GM10847 (cell line): ENCODE data around the gene DHX16.
A peak's percentile ranks its signal among the peaks of the same experiment; 100 is the strongest.

ENCODE experiments used
- POLR2A ChIP-seq: IDR thresholded peaks from 2 replicates; pipeline ENCODE4 v1.6.1; 2011; ENCODE audit not compliant: insufficient read length; ENCODE audit errors: extremely low read depth

DHX16 gene

DNA sequence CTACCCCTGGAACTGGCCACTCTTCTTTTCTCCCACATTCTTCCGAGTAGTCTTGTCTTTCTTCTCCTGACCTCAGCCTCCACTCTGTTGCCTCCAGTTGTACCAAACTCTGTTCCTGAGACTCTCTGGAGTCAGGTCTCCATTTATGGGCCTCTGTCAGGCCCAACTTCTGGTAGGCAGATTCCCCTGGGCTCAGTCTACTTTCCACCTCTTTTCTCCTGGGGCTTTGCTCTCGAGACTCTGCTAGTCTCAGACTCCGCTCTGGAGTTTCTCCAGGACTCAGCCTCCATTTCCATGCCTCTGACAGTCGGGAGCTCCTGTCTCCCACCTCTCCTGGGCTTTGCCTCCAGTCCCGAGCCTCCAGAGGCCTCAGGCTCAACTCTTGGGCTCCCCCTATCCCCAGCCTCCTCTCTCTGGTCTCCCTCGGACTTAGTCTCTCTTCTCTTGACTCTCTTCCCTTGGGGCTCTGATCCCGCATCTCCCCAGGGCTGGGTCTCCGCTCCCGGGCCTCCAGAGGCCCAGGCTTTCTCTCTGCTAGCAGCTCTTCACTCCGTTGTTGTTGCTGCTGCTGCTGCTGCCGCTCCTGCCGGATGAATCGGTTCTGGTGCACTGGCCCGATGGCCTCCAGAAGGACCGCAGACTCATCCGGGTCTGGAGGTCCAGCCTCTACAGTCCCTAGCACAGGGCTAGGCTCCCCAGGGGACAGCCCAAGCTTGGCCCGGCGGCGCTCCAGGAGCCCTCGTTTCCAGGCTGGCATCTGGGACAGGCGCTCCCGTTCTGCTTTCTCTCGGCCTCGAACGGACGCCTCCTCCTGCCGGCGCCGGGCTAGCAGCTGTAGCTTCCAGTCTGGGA lies 12.6 kb upstream of the DHX16 start:
- TF ChIP-seq POLR2A: no peak

DNA sequence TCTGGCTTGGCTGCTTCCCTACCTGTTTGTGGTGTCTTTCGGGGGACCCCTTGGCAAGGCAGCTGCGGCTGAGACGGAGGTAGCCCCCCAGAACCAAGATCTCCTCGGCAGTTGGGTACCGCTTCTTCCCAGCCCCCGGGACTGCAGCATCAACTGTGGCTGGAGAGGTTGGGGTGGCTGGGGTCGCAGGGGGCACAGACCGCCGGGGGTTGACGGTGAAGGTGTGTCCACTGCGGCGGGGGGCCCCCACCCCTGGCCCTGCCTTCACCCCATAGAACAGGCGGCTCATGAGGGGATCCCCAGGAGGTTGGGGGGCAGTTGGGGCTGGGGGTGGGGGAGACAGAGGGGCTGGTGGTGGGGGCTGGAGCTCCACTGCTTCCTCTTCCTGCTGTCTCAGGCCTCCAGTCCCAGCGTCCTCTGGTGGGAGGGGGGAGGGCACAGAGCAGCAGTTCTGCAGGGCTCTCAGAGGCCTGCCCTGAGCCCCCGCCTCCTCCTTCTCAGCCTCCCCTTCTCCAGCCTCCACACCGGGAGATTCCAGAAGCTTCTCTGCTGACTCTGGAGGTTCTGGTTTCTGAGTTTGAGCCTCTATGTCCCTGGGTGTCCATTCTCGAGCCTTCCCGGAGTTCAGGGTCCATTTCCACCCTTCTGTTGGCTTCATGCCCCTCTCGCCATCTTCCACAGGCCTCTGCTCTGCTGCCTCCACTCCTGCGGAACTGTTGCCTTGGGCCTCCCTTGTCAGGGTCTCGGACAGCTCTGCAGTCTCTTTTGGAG lies 11.8 kb upstream of the DHX16 start:
- TF ChIP-seq POLR2A: peak; percentile 21

DNA sequence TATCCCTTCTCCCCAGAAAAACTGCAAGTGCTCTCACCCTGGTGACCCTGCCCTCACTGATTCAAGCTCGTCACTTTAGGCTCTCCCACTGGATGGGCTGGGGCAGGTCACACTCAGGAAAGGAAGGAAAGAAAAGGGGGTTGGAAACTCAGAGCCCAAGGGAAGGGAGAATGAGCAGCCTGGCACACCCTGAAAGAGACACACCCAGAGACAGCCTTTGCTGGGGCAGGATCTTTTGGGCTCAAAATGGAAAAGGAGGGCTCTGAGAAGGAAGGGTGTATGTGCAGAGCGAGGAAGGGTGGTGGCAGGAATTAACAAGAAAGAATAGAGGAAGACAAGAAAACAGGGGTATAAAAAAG lies 11.2 kb upstream of the DHX16 start:
- TF ChIP-seq POLR2A: no peak

DNA sequence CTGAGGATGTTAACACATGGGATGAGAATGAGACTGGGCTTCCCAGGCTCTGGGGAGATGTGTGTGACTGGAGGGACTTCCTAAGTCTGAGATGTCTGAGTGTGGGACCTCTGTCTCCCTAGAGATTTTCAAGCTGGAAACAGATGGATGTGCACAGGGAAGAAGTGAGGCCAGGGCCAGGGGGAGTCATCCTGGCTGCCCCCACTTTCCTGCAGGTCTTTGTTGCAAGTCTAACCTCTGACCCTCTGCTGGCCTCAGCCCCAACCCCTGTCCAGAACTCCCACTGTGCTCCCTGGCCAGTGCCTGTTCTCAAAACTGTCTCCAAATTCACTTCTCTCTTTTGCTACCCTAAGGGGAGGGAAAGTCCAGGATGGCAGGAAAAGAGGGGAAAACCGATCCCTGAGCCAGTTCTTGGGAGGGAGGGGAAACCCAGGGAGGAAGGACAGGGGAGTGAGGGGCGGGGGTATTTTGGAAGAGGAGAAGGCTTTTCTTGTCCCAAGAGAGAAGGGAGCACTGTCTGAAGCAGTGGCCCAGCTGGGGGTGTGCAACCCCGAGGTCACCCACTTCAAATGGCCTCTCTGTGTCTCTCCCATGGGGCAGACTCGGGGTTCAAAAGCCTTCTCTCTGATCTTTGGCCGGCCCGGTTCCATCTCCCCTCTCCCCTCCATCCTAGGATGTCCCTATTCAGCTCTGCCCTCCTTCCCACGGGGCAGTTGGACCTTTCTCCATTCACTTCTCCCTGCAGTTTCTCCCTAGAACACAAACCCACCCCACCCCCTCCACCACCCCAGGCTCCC lies 10.6 kb upstream of the DHX16 start:
- TF ChIP-seq POLR2A: no peak

DNA sequence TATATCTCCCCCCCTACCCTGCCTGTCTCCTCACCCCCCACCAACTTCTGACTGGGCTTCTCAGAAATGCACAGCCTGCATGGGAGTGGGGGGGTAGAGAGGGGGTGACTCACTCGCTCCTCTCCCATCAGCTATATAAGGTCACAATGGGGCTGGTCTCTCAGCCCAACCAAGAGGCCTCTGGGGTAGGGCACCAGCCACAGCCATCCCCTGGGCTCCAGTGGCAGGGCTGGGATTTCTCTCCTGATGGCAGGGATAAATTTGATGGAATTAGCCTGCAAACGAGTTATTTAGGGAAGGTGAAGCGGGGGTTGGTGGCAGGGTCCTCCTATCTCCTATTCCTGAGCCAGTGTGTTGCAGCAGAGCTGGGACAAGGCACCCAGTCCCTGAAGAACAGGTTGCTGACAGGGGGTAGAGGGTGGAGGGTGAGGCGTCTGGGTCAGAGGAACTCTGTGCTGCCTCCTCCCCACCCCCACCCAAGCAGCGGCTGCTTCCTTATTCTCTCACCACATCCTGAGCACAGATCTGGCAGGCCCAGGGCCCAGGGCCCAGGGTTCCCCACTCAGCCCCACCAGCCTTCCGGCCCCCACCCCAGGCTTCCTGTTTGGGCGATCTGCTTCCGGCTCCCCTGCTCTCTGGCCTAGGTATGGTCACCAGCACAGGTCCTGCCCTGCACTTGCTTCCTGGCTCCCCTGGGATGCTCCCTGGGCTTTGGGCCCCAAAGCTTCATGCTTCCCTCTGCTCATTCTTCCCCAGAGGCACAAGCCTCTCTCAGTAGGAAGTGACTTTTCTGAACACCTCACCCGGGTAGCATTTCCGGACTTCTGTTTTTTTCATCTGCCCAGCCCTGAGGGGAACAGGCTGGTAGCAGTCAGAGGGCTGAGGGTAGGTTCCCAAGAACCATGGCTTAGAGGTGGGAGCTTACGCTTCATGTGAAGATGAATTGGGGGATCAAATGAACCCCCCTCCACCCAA lies 9.6 kb upstream of the DHX16 start:
- TF ChIP-seq POLR2A: peak; percentile 53

DNA sequence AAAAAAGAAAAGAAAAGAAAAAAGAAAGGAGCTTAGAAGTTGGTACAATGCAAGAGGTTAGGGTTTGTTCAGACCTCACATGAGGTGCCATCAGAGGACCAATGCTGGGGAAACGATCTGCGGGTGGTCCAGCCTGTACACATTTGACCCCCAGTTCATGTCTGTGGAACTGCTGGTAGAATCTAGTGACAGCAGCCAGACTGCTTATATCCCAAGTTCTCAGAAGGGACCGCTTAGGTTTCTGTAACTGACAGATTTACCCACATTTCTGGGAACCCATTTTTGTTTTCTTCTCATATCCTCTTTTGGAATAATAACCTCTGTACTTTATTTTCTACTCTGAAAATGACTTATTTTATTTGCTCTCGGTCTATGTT lies 8.9 kb upstream of the DHX16 start:
- TF ChIP-seq POLR2A: no peak

DNA sequence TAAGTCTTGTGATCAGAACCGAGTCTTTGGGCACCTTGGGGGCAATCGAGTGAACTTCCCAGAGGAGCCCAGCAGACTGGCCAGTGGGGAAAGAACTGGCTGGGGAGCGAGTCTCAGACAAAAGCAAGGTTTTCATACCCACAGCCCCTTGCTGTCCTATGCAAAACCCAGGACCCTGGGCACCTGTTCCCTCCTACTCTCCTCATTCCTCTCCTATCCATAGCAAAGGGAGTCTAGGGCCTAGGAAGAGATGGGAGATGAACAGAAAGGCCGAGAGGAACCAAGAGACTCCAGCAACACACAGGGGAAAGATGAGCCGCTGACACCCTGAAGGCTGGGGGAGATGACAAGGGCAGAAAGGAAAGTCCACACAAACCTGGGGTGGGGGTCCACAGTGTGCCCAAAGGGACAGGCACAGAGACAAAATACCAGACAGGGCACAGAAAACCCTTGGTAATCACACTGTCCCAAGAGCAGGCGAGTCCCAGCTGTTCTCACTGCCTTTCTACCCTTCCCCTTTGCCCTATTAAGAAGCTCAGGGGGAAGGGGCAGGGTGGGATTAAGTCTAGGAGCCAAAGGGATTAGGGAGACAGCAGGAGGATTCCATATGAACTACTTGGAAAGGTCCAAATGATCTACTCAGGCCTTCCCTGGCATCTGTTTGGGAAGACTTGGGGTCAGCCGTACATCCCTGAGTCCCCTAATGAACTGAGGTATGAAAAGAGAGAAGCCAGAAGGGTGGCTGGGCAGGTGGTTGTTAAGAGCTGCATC lies 7.1 kb upstream of the DHX16 start:
- TF ChIP-seq POLR2A: no peak

DNA sequence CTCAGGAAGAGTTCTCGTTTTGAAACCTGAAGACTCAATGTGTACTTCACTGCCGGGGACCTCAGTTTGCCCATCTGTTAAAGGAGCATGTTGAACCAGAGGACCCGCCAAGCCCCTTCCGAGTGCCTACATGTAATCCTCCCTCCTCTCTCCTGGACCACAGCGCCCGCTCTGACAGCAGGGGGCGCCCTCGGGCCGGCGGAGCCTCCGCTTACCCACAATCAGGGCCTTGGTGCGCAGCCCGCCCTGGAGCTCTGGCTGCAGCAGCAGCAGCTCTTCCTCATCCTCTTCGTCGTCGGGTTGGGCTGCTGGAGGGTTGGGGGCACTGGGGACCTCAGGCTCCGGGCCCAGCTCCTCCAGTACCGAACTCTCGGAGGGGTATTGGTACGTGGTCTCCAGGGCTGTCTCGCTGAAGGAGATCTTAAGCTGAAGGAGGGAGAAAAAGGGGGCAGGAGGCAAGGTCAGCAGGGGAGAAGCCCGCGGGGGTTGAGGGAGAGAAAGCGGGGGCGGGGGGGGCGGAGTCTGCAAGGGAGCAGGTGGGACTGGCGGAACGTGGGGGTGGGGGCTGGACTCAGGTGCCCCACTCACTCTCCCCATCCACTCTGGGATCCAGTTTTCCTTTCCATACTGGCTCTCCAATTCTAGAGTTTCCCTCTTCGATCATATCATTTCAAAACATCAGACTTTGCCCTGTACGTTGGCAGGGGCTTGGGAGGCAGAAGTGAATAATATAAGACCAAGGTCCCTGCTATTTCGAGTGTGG lies 6.3 kb upstream of the DHX16 start:
- no peak for TF ChIP-seq POLR2A

DNA sequence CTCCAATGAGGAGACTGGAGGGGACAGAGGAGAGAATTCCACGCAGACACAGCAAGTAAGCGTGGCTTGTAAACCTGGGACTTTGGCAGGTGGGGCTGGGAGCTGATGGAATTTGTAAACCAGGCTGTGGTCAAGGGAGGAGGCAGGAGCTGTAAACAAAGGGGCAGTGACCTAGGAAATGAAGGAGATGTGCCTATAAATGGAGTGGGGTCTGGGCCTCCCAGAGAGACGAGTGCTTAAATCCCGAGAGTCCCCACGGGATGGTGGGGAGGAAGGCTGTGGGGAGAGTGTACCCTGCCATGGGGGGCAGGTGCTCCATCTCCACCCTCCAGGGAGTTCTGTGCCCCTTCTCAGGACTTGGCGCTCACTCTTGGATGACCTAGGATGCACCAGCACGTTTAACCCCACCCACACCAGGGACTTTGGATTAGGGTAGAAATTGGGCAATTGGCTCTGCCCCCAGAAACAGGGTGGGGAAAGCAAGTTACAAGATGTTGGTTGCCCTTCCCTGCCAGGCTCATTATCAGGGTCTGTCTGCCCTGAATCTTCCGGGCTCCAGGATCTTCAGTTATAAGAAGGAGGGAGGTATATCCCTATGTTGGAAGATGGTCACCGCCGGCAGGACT lies 4.0 kb upstream of the DHX16 start:
- TF ChIP-seq POLR2A: no peak

DNA sequence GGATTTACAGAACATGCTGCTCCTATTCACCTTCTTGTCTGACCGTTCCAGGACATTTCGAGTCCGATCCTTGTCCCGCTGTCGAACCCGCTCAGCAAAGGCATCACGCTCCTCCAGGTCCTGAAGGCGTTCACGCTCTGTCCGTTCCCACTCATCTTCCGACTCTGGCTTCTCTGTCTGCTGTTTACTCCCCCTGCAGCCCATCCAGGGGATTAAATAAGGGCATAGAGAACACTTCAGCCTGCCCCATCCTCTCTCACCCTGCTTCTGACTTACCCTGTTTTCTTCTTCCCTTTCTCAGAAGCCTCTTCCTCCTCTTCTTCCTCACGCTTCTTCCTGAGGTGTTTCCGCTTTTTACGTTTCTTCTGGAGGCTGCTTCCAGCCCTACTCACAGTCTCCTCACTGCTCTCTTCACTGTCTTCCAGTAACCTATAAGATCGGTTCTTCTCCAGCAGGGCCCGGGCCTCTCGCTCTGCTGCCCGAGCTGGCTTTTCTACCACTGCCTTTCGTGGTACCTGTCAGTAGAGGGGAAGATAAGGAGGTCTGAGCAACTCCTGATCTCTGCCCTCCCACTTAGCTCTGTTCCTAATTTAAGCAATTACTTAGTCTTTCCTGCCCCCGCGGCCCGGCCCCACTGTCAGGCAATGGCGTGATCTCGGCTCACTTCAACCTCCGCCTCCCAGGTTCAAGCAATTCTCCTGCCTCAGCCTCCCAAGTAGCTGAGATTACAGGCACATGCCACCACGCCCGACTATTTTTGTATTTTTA lies 1.9 kb downstream of the DHX16 start:
- no peak for TF ChIP-seq POLR2A

DNA sequence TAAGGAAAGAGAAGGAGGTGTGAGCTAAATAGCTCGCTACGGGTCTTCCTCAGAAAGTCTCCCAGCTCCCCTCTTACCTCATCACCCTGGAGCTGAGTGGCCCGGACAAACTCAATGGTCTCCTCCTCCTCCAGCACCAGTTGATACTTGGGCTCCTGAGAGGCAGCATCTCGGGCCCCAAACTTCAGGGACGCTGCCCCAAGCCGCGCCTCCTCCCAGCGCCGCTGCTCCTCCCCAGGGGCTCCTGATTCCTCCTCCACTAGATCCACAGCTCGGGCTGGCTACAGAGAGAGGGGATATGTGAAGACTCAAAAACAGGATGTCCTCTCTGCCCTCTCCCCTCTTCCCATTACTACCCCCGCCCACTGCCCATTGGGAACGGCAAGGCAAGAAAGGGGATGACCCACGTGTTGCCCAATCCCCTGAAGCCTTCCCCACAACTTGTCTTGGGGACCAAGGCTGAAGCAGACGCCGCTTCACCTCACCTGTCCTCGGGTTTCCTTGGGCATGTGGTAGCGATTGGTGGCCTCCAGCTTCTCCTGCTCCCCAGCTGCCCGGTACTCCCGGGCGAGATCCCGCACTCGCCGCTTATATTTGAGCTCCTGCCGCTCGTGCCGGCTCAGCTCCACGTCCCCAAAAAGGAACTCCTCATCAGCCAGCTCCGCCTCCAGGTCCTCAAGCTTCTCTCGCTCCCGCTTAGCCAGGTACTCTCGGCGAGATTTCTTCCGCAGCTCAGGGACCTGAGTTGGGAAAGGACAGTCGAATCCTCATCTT lies 7.6 kb downstream of the DHX16 start:
- TF ChIP-seq POLR2A: no peak

DNA sequence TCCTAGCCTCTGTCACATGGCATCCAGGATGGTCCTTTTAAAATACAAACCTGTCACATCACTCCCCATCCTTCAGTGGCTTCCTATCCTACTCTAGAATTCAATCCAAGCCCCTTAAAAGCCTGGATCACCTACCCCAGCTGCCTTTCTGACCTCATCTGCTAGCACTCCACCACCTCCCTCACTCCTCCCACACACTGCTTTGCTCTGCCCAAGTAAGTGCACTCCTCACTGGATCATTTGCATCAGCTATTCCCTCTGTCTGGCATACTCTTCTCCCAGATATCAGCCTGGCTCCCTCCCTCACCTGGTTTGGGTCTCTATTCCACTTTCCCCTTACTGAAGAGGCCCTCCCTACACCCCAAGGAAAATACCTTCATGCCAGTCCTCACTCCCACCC lies 15.4 kb downstream of the DHX16 start:
- no peak for TF ChIP-seq POLR2A

DNA sequence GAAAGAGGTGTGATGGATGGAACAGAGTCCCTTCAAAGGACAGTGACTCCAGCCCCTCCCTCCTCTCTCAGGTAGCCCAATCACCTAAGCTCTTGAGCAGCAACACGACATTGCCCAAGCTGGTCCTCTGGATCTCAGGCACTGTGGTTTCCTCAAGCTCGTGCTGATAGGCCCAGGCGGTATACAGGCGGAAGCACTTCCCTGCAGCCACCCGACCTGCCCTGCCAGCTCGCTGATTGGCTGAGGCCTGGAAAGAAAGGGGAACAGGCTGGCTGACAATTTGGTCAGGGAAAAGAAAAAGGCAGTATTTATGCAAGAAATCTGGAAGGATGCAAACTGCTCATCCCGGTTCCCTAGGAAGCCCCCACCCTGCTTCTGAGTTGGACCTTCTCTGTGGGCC lies 16.3 kb downstream of the DHX16 start:
- TF ChIP-seq POLR2A: no peak
